OCI-LY7 (cell line): ENCODE measurements around the gene CLDN10. TPM values are rescaled to one million over a fixed set of nuclear protein-coding genes. Genes with fewer than 3 reads are reported as not detected.

Experiments used
- BruUV-seq: library from RNA; stranded (reverse); fragments of 400-500 nt; replicated peaks from 2 replicates; lab custom pipeline; 2021; lab: Mats Ljungman, UMichigan
- CTCF ChIA-PET: fragments of 300-600 bp; sonication (Branson Sonifier 250); formaldehyde crosslinking; loops from one replicate; lab custom pipeline; 2022; ENCODE audit warnings: antibody characterized with exemption; ENCODE audit not compliant: unreplicated experiment; lab: Charles Lee
- POLR2A ChIA-PET: fragments of 300-600 bp; sonication (Branson Sonifier 250); formaldehyde crosslinking; loops from one replicate; lab custom pipeline; 2022; ENCODE audit warnings: antibody characterized with exemption; lab: Charles Lee
- DNase-seq: peaks from one replicate; pipeline ENCODE4 v3.0.0-alpha.2; 2015; ENCODE audit warnings: low spot score
- H2AFZ ChIP-seq: fragments of 200-600 bp; sonication (generic), shearing (Covaris generic); 2 replicates; pipeline ENCODE4 v1.6.1; 2014; ENCODE audit warnings: mild to moderate bottlenecking, antibody characterized with exemption, low read length, moderate library complexity
- H3K27ac ChIP-seq: fragments of 200-600 bp; sonication (generic); 2 replicates; pipeline ENCODE4 v1.5.1; 2014; ENCODE audit warnings: mixed run types, low read depth, mild to moderate bottlenecking, moderate library complexity, low read length, inconsistent platforms; ENCODE audit not compliant: poor library complexity, severe bottlenecking
- H3K36me3 ChIP-seq: fragments of 200-600 bp; sonication (generic); 2 replicates; pipeline ENCODE4 v1.6.1; 2014; ENCODE audit warnings: mild to moderate bottlenecking, antibody characterized with exemption, low read length, moderate library complexity, mixed read lengths; ENCODE audit not compliant: insufficient read depth
- H3K4me1 ChIP-seq: fragments of 200-600 bp; sonication (generic); 2 replicates; pipeline ENCODE4 v1.5.1; 2014; ENCODE audit warnings: mild to moderate bottlenecking, low read length; ENCODE audit not compliant: insufficient read depth, poor library complexity, severe bottlenecking
- H3K4me2 ChIP-seq: fragments of 200-600 bp; sonication (generic); 2 replicates; pipeline ENCODE4 v1.6.1; 2014; ENCODE audit warnings: mild to moderate bottlenecking, low read length
- H3K4me3 ChIP-seq: fragments of 200-600 bp; sonication (generic); 2 replicates; pipeline ENCODE4 v1.5.1; 2014; ENCODE audit warnings: mild to moderate bottlenecking, low read depth, low read length; ENCODE audit not compliant: poor library complexity, severe bottlenecking
- H3K79me2 ChIP-seq: fragments of 200-600 bp; sonication (generic); 2 replicates; pipeline ENCODE4 v1.6.1; 2016; ENCODE audit warnings: low read depth, mild to moderate bottlenecking, low read length, moderate library complexity, mixed read lengths; ENCODE audit not compliant: insufficient read depth
- H3K9me2 ChIP-seq: fragments of 200-600 bp; sonication (generic); 2 replicates; pipeline ENCODE4 v1.6.1; 2016; ENCODE audit warnings: mild to moderate bottlenecking, low read length, mixed read lengths; ENCODE audit not compliant: insufficient read depth
- H3K9me3 ChIP-seq: fragments of 200-600 bp; sonication (generic); 2 replicates; pipeline ENCODE4 v1.6.1; 2014; ENCODE audit warnings: mild to moderate bottlenecking, mixed run types, low read length, mixed read lengths
- H4K20me1 ChIP-seq: fragments of 200-600 bp; sonication (generic); 2 replicates; pipeline ENCODE4 v1.6.1; 2014; ENCODE audit warnings: mild to moderate bottlenecking, antibody characterized with exemption, low read length, moderate library complexity, mixed read lengths; ENCODE audit not compliant: insufficient read depth
- EZH2phosphoT487 ChIP-seq: fragments of 200-600 bp; sonication (generic); IDR thresholded peaks from 2 replicates; pipeline ENCODE4 v1.6.1; 2018; ENCODE audit warnings: low read depth, borderline replicate concordance, mild to moderate bottlenecking, mixed run types, antibody characterized with exemption, low read length, moderate library complexity, mixed read lengths
- intact Hi-C: fragments of 100-400 bp; cut with micrococcal nuclease; formaldehyde crosslinking; loops from one replicate; pipeline ENCODE4 v1.10.0; 2022; ENCODE audit not compliant: unreplicated experiment
- total RNA-seq, 2 experiments: library from RNA; depleted of rRNA in 1 of 2; stranded (reverse); fragments of >200 nt in 1 of 2; shearing (Covaris generic) in 1 of 2; gene quantifications; 2 replicates each; pipeline ENCODE4 v1.2.3, GENCODE V29; 2014 to 2022
- TF ChIP-seq, protein P1 (sequence below): fragments of 200-600 bp; sonication (generic); conservative IDR thresholded peaks from 2 replicates; pipeline ENCODE4 v1.5.1; 2014; ENCODE audit warnings: mild to moderate bottlenecking, antibody characterized with exemption, low read length, moderate library complexity, mixed read lengths

CLDN10 gene
- total RNA-seq, 2 experiments from 2014 or later: not detected

DNA sequence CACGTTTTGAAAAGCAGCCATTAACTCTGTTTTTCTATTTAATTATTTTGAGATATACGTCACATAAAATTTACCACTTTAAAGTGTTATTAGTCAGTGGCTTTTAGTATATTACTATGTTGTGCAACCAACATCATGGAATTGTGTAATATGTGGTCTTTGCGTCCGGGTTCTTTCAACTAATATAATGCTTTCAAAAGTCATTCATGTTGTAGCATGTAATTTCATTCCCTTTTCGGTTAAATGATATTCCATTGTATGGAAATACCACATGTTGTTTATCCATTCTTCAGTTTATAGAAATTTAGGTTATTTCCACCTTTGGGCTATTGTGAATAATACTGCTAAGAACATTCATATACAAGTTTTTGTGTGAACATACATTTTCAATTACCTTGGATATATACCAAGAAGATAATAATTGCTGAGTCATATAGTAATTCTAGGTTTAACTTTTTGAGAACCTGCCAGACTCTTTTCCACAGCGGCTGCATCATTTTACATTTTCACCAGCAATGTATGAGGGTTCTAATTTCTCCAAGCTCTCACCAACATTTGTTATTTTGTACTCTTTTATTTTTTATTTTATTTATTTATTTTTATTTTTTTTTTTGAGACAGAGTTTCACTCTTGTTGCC lies 28.1 kb upstream of the CLDN10 start:
- H3K4me3 ChIP-seq: no peak overlapping the region
- ChIA-PET CTCF (no interaction called here), POLR2A (no interaction called here)
- no peaks in the 10 kb centered on the region for H3K36me3 ChIP-seq
- no peaks in the 10 kb centered on the region for H3K9me3 ChIP-seq
- no TSS peak for BruUV-seq
- DNase-seq: no peak
- no peaks in the 10 kb centered on the region for H3K79me2 ChIP-seq
- no peak overlapping the region for H3K4me2 ChIP-seq
- no peak overlapping the region for H2AFZ ChIP-seq
- TF ChIP-seq, protein P1, sequence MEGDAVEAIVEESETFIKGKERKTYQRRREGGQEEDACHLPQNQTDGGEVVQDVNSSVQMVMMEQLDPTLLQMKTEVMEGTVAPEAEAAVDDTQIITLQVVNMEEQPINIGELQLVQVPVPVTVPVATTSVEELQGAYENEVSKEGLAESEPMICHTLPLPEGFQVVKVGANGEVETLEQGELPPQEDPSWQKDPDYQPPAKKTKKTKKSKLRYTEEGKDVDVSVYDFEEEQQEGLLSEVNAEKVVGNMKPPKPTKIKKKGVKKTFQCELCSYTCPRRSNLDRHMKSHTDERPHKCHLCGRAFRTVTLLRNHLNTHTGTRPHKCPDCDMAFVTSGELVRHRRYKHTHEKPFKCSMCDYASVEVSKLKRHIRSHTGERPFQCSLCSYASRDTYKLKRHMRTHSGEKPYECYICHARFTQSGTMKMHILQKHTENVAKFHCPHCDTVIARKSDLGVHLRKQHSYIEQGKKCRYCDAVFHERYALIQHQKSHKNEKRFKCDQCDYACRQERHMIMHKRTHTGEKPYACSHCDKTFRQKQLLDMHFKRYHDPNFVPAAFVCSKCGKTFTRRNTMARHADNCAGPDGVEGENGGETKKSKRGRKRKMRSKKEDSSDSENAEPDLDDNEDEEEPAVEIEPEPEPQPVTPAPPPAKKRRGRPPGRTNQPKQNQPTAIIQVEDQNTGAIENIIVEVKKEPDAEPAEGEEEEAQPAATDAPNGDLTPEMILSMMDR: no peak
- TF ChIP-seq EZH2phosphoT487: no peak
- H3K9me2 ChIP-seq: no peaks in the 10 kb centered on the region
- H3K27ac ChIP-seq: no peak overlapping the region
- H3K4me1 ChIP-seq: no peaks in the 10 kb centered on the region
- H4K20me1 ChIP-seq: no peaks in the 10 kb centered on the region
- intact Hi-C loops: no loop called here

DNA sequence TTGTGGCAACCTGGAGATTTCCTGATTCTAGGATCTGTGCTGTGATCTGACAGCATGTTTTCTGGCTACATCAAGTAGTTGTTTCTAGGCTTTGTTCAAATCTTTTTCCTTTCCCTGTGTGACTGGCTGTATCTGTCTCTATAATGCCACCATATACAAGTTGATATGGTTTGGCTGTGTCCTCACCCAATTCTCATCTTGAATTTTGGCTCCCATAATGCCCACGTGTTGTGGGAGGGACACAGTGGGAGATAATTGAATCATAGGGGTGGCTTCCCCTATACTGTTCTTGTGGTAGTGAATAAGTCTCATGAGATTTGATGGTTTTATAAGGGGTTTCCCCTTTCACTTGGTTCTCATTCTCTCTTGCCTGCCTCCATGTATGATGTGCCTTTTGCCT lies 24.6 kb upstream of the CLDN10 start:
- intact Hi-C loops: no loop called here
- TF ChIP-seq, protein P1: no peak
- no peak for TF ChIP-seq EZH2phosphoT487
- H3K9me3 ChIP-seq: no peaks in the 10 kb centered on the region
- H3K4me3 ChIP-seq: no peak overlapping the region
- no peak for DNase-seq
- no peaks in the 10 kb centered on the region for H3K79me2 ChIP-seq
- ChIA-PET POLR2A (no interaction called here), CTCF (no interaction called here)
- no peaks in the 10 kb centered on the region for H3K4me1 ChIP-seq
- H3K27ac ChIP-seq: no peak overlapping the region
- no peaks in the 10 kb centered on the region for H4K20me1 ChIP-seq
- no peaks in the 10 kb centered on the region for H3K36me3 ChIP-seq
- no peaks in the 10 kb centered on the region for H3K9me2 ChIP-seq
- H3K4me2 ChIP-seq: no peak overlapping the region
- no peak overlapping the region for H2AFZ ChIP-seq
- BruUV-seq: no TSS peak

DNA sequence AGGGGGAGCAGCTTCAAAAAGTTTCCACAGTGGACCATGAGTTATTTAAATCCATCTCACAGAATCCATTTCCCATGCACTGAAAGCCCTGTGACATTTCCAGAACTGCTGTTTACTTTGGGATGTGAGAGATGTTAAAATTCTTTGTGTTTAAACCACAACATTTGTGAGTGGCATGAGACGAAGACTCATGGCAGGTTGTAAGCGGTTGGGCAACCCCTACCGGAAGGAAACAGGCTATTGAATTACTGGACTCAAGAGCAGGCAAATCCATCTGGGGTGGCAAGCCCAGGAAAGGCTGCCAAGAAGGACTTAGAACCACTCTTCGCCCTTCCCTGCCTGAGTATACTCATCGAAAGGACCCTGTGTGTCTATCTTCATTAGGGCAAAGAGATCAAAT lies 22.3 kb upstream of the CLDN10 start:
- Histone ChIP-seq H4K20me1 (no peaks in the 10 kb centered on the region), H3K27ac (no peak overlapping the region), H3K4me1 (no peaks in the 10 kb centered on the region), H3K36me3 (no peaks in the 10 kb centered on the region), H3K9me2 (no peaks in the 10 kb centered on the region), H3K4me3 (no peak overlapping the region), H3K9me3 (no peaks in the 10 kb centered on the region), H2AFZ (no peak overlapping the region), H3K79me2 (no peaks in the 10 kb centered on the region), H3K4me2 (no peak overlapping the region)
- TF ChIP-seq EZH2phosphoT487: no peak
- TF ChIP-seq, protein P1: no peak
- intact Hi-C loops: no loop called here
- DNase-seq: no peak
- CTCF ChIA-PET: no interaction called here
- BruUV-seq: no TSS peak
- POLR2A ChIA-PET: interaction anchor here (0.6 kb wide), 1 partner anchor 1075 kb away, joined by 3 read pairs; no protein-coding TSS in a partner anchor
